ENCODE data around the gene POLR3A. TPM values are rescaled to one million over a fixed set of nuclear protein-coding genes. Genes with fewer than 3 reads are reported as not detected.
A peak's percentile ranks its signal among the peaks of the same experiment; 100 is the strongest.

Gene POLR3A
- polyA plus RNA-seq, 1 donor from 2014 or later, result 15.6 TPM

DNA sequence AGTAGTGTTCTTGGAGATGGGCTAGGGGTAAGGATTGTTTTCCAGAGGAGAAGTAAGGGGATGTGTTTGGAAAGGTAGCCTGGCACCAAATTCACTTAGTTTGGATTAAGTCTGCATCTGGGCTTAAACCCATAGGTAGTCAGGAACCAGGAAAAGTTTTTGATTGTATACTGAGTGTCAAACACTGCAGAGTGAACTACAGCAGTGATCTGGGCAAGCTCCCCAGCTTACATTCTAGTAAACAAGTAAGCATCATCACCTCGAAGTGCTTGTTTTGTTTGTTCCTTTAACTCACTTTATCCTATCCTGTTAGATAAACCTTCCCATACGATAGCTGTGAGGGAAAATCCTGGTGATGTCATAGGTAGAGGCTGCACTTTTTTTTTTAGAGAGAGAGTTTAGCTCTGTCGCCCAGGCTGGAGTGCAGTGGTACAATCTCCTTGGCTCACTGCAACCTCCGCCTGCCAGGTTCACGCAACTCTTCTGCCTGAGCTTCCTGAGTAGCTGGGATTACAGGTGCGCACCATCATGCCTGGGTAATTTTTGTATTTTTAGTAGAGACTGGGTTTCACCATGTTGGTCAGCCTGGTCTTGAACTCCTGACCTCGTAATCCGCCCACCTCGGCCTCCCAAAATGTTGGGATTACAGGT is 6.7 kb upstream of the POLR3A start:
- Histone ChIP-seq H3K79me2 (replicated peaks; ENCODE audit: insufficient read depth, low read length) (peaks cover 20% of the 10 kb centered on the region), H3K9ac (ENCODE audit: low read length) (no peak overlapping the region), H3K9me3 (ENCODE audit: low read length) (no peaks in the 10 kb centered on the region), H2AFZ (ENCODE audit: low read depth, low read length) (no peak overlapping the region), H3K9me2 (ENCODE audit: insufficient read depth, low read length) (no peaks in the 10 kb centered on the region), H3K27ac (ENCODE audit: low read length) (no peak overlapping the region), H4K20me1 (ENCODE audit: insufficient read depth) (no peaks in the 10 kb centered on the region), H3K4me2 (ENCODE audit: low read length) (no peak overlapping the region), H3K4me3 (ENCODE audit: low read length) (no peak overlapping the region), H3K36me3 (ENCODE audit: insufficient read depth, low read length) (no peaks in the 10 kb centered on the region), H3K27me3 (ENCODE audit: insufficient read depth, low read depth, low read length) (no peaks in the 10 kb centered on the region), H3F3A (ENCODE audit: insufficient read depth, low read length, poor library complexity, severe bottlenecking) (no peaks in the 10 kb centered on the region)
- TF ChIP-seq TAF1 (IDR thresholded peaks at IDR 0.05; ENCODE audit: low read depth) (no peak), EP300 (conservative IDR thresholded peaks at IDR 0.05; ENCODE audit: poor library complexity, severe bottlenecking) (no peak)
- TF ChIP-seq, protein P1, sequence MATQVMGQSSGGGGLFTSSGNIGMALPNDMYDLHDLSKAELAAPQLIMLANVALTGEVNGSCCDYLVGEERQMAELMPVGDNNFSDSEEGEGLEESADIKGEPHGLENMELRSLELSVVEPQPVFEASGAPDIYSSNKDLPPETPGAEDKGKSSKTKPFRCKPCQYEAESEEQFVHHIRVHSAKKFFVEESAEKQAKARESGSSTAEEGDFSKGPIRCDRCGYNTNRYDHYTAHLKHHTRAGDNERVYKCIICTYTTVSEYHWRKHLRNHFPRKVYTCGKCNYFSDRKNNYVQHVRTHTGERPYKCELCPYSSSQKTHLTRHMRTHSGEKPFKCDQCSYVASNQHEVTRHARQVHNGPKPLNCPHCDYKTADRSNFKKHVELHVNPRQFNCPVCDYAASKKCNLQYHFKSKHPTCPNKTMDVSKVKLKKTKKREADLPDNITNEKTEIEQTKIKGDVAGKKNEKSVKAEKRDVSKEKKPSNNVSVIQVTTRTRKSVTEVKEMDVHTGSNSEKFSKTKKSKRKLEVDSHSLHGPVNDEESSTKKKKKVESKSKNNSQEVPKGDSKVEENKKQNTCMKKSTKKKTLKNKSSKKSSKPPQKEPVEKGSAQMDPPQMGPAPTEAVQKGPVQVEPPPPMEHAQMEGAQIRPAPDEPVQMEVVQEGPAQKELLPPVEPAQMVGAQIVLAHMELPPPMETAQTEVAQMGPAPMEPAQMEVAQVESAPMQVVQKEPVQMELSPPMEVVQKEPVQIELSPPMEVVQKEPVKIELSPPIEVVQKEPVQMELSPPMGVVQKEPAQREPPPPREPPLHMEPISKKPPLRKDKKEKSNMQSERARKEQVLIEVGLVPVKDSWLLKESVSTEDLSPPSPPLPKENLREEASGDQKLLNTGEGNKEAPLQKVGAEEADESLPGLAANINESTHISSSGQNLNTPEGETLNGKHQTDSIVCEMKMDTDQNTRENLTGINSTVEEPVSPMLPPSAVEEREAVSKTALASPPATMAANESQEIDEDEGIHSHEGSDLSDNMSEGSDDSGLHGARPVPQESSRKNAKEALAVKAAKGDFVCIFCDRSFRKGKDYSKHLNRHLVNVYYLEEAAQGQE (IDR thresholded peaks at IDR 0.05; ENCODE audit: borderline replicate concordance), result no peak

DNA sequence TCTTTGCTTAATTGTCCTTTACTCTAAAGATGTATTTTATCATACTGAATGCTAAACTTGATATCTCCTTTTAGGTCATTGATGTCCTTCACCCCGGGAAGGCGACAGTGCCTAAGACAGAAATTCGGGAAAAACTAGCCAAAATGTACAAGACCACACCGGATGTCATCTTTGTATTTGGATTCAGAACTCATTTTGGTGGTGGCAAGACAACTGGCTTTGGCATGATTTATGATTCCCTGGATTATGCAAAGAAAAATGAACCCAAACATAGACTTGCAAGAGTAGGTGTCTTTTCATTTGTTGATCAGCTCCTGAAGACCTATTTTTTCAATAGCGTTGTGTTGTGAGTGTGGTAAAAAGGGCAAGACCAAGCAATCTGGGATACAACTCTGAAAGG is 6.1 kb upstream of the POLR3A start:
- no peaks in the 10 kb centered on the region for H3K36me3 ChIP-seq (ENCODE audit: insufficient read depth, low read length)
- peak overlapping the region; percentile 78 for H3K4me3 ChIP-seq (ENCODE audit: low read length)
- H4K20me1 ChIP-seq (ENCODE audit: insufficient read depth), result no peaks in the 10 kb centered on the region
- TF ChIP-seq, protein P2, sequence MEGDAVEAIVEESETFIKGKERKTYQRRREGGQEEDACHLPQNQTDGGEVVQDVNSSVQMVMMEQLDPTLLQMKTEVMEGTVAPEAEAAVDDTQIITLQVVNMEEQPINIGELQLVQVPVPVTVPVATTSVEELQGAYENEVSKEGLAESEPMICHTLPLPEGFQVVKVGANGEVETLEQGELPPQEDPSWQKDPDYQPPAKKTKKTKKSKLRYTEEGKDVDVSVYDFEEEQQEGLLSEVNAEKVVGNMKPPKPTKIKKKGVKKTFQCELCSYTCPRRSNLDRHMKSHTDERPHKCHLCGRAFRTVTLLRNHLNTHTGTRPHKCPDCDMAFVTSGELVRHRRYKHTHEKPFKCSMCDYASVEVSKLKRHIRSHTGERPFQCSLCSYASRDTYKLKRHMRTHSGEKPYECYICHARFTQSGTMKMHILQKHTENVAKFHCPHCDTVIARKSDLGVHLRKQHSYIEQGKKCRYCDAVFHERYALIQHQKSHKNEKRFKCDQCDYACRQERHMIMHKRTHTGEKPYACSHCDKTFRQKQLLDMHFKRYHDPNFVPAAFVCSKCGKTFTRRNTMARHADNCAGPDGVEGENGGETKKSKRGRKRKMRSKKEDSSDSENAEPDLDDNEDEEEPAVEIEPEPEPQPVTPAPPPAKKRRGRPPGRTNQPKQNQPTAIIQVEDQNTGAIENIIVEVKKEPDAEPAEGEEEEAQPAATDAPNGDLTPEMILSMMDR (IDR thresholded peaks at IDR 0.05; ENCODE audit: poor library complexity, severe bottlenecking), result no peak
- TF ChIP-seq POLR2AphosphoS5 (IDR thresholded peaks at IDR 0.05) (no peak), SMC3 (conservative IDR thresholded peaks at IDR 0.05; ENCODE audit: poor library complexity) (no peak), TAF1 (IDR thresholded peaks at IDR 0.05; ENCODE audit: low read depth) (no peak), EP300 (conservative IDR thresholded peaks at IDR 0.05; ENCODE audit: poor library complexity, severe bottlenecking) (no peak), RAD21 (conservative IDR thresholded peaks at IDR 0.05) (no peak), EZH2 (IDR thresholded peaks at IDR 0.05; ENCODE audit: borderline replicate concordance, insufficient read depth, low read length, poor library complexity, severe bottlenecking) (no peak), MXI1 (conservative IDR thresholded peaks at IDR 0.05; ENCODE audit: poor library complexity, severe bottlenecking) (no peak)
- TF ChIP-seq, protein P1 (IDR thresholded peaks at IDR 0.05; ENCODE audit: borderline replicate concordance), result no peak
- H2AFZ ChIP-seq (ENCODE audit: low read depth, low read length), result no peak overlapping the region
- no peaks in the 10 kb centered on the region for H3K9me3 ChIP-seq (ENCODE audit: low read length)
- H3K9me2 ChIP-seq (ENCODE audit: insufficient read depth, low read length), result no peaks in the 10 kb centered on the region
- H3K27ac ChIP-seq (ENCODE audit: low read length), result no peak overlapping the region
- no peaks in the 10 kb centered on the region for H3K27me3 ChIP-seq (ENCODE audit: insufficient read depth, low read depth, low read length)
- no peaks in the 10 kb centered on the region for H3F3A ChIP-seq (ENCODE audit: insufficient read depth, low read length, poor library complexity, severe bottlenecking)
- H3K4me2 ChIP-seq (ENCODE audit: low read length), result no peak overlapping the region
- H3K9ac ChIP-seq (ENCODE audit: low read length), result no peak overlapping the region
- H3K79me2 ChIP-seq (replicated peaks; ENCODE audit: insufficient read depth, low read length), result peaks cover 20% of the 10 kb centered on the region

Measured in neural cell (in vitro differentiated cells).